BJ (cell line): ENCODE data around the gene FMN1. TPM values are rescaled to one million over a fixed set of nuclear protein-coding genes. Genes with fewer than 3 reads are reported as not detected.

Experiments
- CTCF ChIA-PET: fragments of 350-600 bp; formaldehyde crosslinking; extraction: SDS; loops from one replicate; lab custom pipeline; 2021; ENCODE audit warnings: antibody characterized with exemption, inconsistent platforms; lab: Yijun Ruan, JAX
- POLR2A ChIA-PET: fragments of 300-600 bp; sonication (Branson Sonifier 250); formaldehyde crosslinking; extraction: SDS; loops from one replicate; lab custom pipeline; 2021; ENCODE audit warnings: antibody characterized with exemption; lab: Charles Lee
- DNase-seq: peaks from one replicate; pipeline ENCODE4 v3.0.0-alpha.2; 2011; ENCODE audit warnings: low read depth
- H3K27me3 ChIP-seq: 2 replicates; pipeline ENCODE4 v1.6.0; 2011; ENCODE audit warnings: low read length; ENCODE audit not compliant: control insufficient read depth, insufficient read depth
- H3K36me3 ChIP-seq: 2 replicates; pipeline ENCODE4 v1.5.1; 2011; ENCODE audit warnings: low read length; ENCODE audit not compliant: control insufficient read depth, insufficient read depth
- H3K4me3 ChIP-seq: 2 replicates; pipeline ENCODE4 v1.5.1; 2011; ENCODE audit warnings: low read depth, mild to moderate bottlenecking, control low read depth, low read length
- polyA plus RNA-seq: library from polyadenylated mRNA; depleted of rRNA; stranded (reverse); fragments of >200 nt; gene quantifications from 2 replicates; pipeline ENCODE4 v1.2.3, GENCODE V29; 2011
- TF ChIP-seq, protein P1 (sequence below): IDR thresholded peaks from 2 replicates; pipeline ENCODE4 v1.5.1; 2011; ENCODE audit warnings: low read depth, mild to moderate bottlenecking, control low read depth, inconsistent platforms, low read length, moderate library complexity; ENCODE audit not compliant: insufficient read depth

FMN1 gene
- polyA plus RNA-seq, 1 experiment, result 2.6 TPM

DNA sequence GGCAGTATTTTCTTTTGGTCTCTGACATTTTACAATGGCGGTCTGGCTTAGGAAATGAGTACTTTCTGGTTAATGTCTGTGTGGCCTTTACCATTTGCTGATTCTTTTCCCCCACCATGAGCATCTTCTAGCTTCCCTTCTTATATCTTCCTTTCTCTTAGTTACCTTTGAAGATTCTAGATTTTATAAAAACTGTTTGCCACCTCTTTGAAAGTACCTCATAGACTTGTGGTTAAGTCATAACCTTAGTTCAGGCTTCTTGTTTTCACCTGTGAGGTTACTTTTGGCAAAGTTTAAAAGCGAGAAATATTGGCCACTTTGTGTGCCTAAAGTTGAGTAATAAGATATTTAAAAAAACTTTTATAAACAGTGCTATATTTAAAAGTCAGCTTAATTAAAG lies 147.4 kb downstream of the FMN1 start:
- POLR2A ChIA-PET, result no interaction called here

GRCh38 chr15:33046329-33046728 lies 148.2 kb downstream of the FMN1 start:
- CTCF ChIA-PET, result no interaction called here

More for the DNA sequence above, 147.4 kb downstream of the FMN1 start:
- TF ChIP-seq, protein P1, sequence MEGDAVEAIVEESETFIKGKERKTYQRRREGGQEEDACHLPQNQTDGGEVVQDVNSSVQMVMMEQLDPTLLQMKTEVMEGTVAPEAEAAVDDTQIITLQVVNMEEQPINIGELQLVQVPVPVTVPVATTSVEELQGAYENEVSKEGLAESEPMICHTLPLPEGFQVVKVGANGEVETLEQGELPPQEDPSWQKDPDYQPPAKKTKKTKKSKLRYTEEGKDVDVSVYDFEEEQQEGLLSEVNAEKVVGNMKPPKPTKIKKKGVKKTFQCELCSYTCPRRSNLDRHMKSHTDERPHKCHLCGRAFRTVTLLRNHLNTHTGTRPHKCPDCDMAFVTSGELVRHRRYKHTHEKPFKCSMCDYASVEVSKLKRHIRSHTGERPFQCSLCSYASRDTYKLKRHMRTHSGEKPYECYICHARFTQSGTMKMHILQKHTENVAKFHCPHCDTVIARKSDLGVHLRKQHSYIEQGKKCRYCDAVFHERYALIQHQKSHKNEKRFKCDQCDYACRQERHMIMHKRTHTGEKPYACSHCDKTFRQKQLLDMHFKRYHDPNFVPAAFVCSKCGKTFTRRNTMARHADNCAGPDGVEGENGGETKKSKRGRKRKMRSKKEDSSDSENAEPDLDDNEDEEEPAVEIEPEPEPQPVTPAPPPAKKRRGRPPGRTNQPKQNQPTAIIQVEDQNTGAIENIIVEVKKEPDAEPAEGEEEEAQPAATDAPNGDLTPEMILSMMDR, result no peak
- H3K4me3 ChIP-seq, result no peak overlapping the region
- no peaks in the 10 kb centered on the region for H3K27me3 ChIP-seq
- no peaks in the 10 kb centered on the region for H3K36me3 ChIP-seq
- DNase-seq, result no peak
- CTCF ChIA-PET, result interaction anchor here (0.8 kb wide), 1 partner anchor 58 kb away, joined by 3 read pairs; no protein-coding TSS in a partner anchor

DNA sequence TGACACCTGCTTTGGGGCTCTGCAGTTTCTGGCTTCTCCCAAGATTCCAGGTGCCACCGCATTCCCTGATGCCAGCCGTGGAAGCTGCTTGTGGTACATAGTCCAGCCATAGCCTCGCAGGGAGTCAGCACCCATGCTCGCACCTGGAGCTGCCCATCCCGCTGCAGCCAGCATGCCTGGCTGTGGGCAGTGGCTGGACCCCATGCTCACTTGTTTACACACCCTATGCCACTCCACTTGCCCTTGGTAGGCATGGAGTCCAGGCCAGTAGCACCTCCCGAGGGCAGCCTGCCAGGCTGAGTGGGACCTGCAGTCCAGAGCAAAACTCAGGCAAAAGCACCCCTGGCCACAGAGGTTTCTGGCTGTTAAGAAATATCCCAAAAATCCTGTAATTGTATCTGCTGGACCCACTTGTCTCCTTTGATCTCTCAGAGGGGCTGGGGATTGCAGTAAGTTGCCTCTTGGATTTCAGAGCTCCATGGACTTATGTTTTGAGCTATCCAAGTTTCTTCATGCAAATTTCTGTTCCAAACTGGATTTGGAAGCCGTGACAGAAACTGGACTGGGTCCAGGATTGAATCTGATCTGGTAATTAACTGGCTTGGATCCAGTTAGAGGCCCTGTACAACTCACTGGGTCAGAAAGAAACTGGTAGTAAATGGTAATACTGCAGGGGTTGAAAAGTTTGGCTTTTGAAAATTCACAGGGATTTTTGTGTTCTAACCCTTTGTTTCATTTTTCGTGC lies 149.3 kb downstream of the FMN1 start:
- Histone ChIP-seq H3K27me3 (no peaks in the 10 kb centered on the region), H3K36me3 (no peaks in the 10 kb centered on the region), H3K4me3 (no peak overlapping the region)
- no peak for DNase-seq
- POLR2A ChIA-PET, result no interaction called here
- CTCF ChIA-PET, result interaction anchor here (1.1 to 1.4 kb wide), 2 partner anchors 12 to 23 kb away, joined by 3 read pairs; no protein-coding TSS in a partner anchor
- TF ChIP-seq, protein P1, result no peak

More at GRCh38 chr15:33046329-33046728, 148.2 kb downstream of the FMN1 start:
- TF ChIP-seq, protein P1, result no peak
- no peaks in the 10 kb centered on the region for H3K36me3 ChIP-seq
- DNase-seq, result no peak
- H3K4me3 ChIP-seq, result no peak overlapping the region
- POLR2A ChIA-PET, result no interaction called here
- H3K27me3 ChIP-seq, result no peaks in the 10 kb centered on the region

DNA sequence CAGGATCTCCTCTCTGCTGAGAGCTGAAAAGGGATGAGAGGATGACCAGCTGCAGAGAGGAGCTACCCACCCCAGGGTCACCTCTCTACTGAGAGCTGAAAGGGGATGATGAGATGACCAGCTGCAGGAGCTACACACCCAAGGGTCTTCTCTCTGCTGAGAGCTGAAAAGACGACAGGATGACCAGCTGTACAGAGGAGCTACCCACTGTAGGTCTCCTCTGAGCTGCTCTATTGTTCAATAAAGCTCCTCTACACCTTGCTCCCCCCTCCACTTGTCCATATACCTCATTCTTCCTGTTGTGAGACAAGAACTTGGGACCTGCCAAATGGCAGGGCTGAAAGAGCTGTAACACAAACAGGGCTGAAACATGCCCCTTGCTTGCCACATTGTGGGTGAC lies 149.9 kb downstream of the FMN1 start:
- no peak overlapping the region for H3K4me3 ChIP-seq
- CTCF ChIA-PET, result interaction anchor here (1.1 to 1.4 kb wide), 2 partner anchors 11 to 22 kb away, joined by 3 read pairs; no protein-coding TSS in a partner anchor

DNA sequence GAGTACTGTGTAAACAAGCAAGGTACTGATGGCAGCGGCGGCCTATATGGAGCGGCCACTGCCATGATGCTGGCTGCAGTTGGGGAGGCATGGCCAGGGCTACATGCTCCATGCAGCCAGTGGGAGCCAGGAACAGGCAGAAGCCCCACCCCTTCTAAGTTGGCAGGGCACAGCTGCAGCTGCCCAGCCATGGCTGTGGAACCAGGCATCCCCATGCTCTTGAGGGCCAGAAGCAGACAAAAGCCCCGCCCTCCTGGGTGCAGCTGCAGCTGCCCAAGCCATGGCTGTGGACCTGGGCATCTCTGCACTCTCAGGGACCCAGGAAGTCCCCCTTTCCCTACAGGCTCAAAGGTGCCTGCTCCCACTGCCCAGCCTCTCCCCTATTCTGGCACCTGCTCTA lies 150.9 kb downstream of the FMN1 start:
- no peaks in the 10 kb centered on the region for H3K36me3 ChIP-seq
- no peaks in the 10 kb centered on the region for H3K27me3 ChIP-seq
- ChIA-PET CTCF (no interaction called here), POLR2A (no interaction called here)
- no peak for DNase-seq
- no peak overlapping the region for H3K4me3 ChIP-seq
- TF ChIP-seq, protein P1, result no peak

More for the DNA sequence above, 149.9 kb downstream of the FMN1 start:
- no peak for DNase-seq
- Histone ChIP-seq H3K27me3 (no peaks in the 10 kb centered on the region), H3K36me3 (no peaks in the 10 kb centered on the region)
- TF ChIP-seq, protein P1, result no peak
- POLR2A ChIA-PET, result no interaction called here
